GM12873 (cell line): Measurements from ENCODE around the gene TAS2R10.

Experiments
- TF ChIP-seq, protein P1 (sequence below): IDR thresholded peaks from 2 replicates; pipeline ENCODE4 v1.5.1; 2012; ENCODE audit warnings: low read depth, mild to moderate bottlenecking, moderate library complexity, low read length, control low read depth; ENCODE audit not compliant: insufficient read depth; ENCODE audit errors: missing control alignments

Gene TAS2R10, protein sequence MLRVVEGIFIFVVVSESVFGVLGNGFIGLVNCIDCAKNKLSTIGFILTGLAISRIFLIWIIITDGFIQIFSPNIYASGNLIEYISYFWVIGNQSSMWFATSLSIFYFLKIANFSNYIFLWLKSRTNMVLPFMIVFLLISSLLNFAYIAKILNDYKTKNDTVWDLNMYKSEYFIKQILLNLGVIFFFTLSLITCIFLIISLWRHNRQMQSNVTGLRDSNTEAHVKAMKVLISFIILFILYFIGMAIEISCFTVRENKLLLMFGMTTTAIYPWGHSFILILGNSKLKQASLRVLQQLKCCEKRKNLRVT

DNA sequence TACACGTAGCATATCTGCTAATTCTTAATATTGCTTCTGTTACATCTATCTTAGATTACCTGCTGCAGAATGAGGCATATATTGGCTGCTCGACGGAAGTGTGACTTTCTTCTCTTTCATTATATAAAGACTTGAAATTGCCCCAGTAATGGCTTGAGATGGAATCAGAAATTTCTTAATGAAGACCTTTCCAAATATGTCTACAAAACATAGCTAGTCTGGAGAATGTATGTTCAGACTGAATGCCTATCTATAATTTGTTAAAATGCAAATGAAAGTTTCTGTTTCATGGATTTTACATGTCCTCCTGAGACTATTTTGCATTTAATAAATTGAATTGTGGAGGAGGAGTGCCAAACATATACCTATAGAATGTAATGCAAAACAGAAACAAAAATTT, at the start of gene TAS2R10:
TSS of gene TAS2R10 (minus strand) at position 101 of the 400 bp plus-strand sequence. CDS start at position 12, 89 bp downstream.
- TF ChIP-seq, protein P1, sequence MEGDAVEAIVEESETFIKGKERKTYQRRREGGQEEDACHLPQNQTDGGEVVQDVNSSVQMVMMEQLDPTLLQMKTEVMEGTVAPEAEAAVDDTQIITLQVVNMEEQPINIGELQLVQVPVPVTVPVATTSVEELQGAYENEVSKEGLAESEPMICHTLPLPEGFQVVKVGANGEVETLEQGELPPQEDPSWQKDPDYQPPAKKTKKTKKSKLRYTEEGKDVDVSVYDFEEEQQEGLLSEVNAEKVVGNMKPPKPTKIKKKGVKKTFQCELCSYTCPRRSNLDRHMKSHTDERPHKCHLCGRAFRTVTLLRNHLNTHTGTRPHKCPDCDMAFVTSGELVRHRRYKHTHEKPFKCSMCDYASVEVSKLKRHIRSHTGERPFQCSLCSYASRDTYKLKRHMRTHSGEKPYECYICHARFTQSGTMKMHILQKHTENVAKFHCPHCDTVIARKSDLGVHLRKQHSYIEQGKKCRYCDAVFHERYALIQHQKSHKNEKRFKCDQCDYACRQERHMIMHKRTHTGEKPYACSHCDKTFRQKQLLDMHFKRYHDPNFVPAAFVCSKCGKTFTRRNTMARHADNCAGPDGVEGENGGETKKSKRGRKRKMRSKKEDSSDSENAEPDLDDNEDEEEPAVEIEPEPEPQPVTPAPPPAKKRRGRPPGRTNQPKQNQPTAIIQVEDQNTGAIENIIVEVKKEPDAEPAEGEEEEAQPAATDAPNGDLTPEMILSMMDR = no peak

DNA sequence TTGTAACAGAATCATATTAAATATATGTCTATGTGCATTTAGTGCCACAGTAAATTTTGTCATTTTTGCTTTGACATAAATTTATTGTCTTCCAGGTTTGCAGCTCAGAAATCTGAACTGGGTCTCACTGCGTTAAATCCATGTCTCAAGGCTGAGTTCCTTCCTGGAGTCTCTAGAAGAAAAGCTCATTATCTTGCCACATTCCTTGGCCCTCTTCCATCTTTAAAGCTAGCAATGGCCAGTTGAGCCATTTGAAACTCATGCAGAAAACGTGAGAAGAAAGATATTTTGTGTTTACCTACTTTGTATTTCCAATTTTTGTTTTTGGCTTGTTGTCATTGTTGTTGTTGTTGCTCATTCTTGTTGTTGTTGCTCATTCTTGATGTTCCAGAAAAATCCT, 47.2 kb upstream of the TAS2R10 start:
- TF ChIP-seq, protein P1 = no peak

DNA sequence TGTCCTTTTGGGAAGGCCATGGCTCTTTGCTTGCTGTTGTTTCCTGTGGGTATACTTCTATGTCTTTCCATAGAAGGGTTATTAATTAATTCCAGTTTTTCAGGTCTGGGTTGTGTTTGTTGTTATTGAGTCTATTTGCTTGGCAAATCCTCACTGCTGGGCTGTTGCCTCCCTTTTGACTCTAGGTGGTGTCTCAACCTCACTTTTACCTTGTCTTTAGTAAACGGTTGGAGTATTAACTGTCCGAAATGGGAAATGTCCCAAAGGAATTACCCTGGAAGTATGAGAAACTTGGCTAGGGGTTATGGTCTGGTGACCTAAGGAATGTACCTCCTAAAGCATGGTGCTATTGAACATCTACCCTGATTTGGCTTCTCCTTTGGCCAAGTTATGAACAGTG, 41.2 kb upstream of the TAS2R10 start:
- TF ChIP-seq, protein P1 = no peak

DNA sequence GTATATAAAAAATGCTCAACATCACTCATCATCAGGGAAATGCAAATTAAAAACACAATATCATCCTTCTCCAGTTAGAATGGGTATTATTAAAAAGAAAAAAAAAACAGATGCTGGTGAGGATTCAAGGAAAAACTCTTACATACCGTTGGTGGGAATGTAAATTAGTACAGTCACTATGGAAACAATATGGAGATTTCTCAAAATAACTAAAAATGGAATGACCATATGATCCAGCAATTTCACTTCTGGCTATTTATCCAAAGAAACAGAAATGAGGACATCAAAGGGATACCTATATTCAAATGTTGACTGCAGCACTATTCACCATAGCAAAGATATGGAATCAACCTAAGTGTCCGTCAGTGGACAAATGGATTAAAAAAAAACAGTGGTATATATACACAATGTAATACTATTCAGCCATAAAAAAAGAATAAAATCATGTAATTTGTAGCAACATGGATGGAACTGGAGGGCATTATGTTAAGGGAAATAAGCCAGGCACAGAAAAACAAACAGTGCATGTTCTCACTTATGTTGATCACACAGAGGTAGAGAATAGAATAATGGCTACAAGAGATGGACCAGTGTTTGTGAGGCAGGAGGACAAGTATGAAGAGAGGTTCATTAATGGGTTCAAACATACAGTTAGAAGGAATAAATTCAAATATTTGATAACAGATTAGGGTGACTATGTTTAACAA, 37.5 kb upstream of the TAS2R10 start:
- TF ChIP-seq, protein P1 = no peak

DNA sequence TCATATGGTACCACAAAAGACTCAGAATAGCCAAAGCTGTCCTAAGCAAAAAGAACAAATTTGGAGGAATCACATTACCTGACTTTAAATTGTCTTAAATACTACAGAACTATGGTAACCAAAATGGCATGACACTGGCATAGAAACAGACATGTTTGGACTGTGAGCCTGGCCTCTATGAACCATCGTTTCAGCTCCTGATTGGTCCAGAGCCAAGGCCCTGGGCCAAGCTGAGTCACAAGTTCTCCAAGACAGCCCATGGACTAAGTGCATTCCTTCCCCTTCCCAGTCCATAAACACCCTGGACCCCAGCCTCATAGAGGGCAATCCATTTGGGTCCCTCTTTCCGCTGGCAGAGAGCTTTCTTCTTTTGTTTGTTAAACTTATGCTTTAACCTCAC, 35.2 kb upstream of the TAS2R10 start:
- TF ChIP-seq, protein P1 = no peak

DNA sequence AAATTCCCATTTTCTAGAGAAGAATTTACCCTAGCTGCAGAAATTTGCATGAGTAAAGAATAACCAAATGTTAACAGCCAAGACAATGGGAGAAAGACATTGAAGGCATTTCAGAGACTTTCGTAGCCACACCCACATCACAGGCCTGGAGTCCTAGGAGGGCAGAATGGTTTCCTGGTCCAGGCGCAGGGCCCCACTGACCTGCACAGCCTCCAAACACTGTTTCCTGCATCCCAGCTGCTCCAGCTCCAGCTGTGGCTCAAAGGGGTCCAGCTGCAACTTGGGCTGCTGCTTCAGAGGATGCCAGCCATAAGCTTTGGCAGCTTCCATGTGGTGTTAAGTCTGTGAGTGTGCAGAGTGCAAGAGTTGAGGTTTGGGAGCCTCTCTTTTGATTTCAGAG, 29.6 kb upstream of the TAS2R10 start:
- TF ChIP-seq, protein P1 = no peak

DNA sequence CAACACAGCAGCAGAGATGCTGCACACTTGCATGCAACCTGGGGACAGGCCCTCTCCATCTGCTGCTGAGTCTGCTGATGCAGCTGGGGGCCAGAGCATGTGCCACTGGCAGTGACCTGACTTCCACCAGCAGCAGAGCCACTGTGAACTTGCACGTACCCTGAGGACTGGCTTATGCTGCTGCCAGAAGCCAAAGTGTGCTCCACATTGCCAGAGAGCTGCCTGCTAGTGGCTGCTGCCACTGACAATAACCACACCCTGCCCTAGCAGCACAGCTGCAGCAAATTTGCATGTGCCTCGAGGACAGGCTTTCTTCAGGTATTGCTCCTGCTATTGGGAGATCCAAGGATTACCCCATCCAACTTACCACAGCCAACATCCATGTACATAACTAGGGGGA, 27.6 kb upstream of the TAS2R10 start:
- TF ChIP-seq, protein P1 = no peak
